PC-3 (cell line): ENCODE measurements around the gene IL1RAPL1. TPM values are rescaled to one million over a fixed set of nuclear protein-coding genes. Genes with fewer than 3 reads are reported as not detected.

ENCODE experiments used
- ATAC-seq: fragments of 200-7000 bp; cut with Tn5 transposase; 2 replicates; pipeline ENCODE4 v1.9.1; 2020; ENCODE audit warnings: mild to moderate bottlenecking, moderate library complexity
- BruUV-seq: library from RNA; stranded (reverse); fragments of 400-500 nt; replicated peaks from 2 replicates; lab custom pipeline; 2021; lab: Mats Ljungman, UMichigan
- CTCF ChIA-PET: fragments of 300-600 bp; sonication (Branson Sonifier 250); formaldehyde crosslinking; loops from one replicate; lab custom pipeline; 2022; ENCODE audit warnings: antibody characterized with exemption; lab: Charles Lee
- POLR2A ChIA-PET: fragments of 300-600 bp; sonication (Branson Sonifier 250); formaldehyde crosslinking; loops from one replicate; lab custom pipeline; 2022; ENCODE audit warnings: antibody characterized with exemption; ENCODE audit not compliant: unreplicated experiment; lab: Charles Lee
- DNase-seq: peaks from one replicate; pipeline ENCODE4 v3.0.0-alpha.2; 2015
- H2AFZ ChIP-seq: fragments of 300-600 bp; sonication (generic); 2 replicates; pipeline ENCODE4 v1.6.0; 2016; ENCODE audit warnings: antibody characterized with exemption, low read length
- H3F3A ChIP-seq: fragments of 300-600 bp; sonication (generic); one replicate; pipeline ENCODE4 v1.6.0; 2017; ENCODE audit warnings: antibody characterized with exemption, low read length, control low read depth, mild to moderate bottlenecking; ENCODE audit not compliant: unreplicated experiment
- H3K27ac ChIP-seq: fragments of 300-600 bp; sonication (generic); 2 replicates; pipeline ENCODE4 v1.5.1; 2016; ENCODE audit warnings: mild to moderate bottlenecking, low read length
- H3K27me3 ChIP-seq: fragments of 300-600 bp; sonication (generic); 2 replicates; pipeline ENCODE4 v1.6.1; 2016; ENCODE audit warnings: low read length, mixed read lengths
- H3K36me3 ChIP-seq: fragments of 300-600 bp; sonication (generic); 2 replicates; pipeline ENCODE4 v1.6.1; 2016; ENCODE audit warnings: low read depth, mixed run types, low read length, mixed read lengths
- H3K4me1 ChIP-seq: fragments of 300-600 bp; sonication (generic); 2 replicates; pipeline ENCODE4 v1.5.1; 2016; ENCODE audit warnings: low read length; ENCODE audit not compliant: insufficient read depth
- H3K4me2 ChIP-seq: fragments of 300-600 bp; sonication (generic); 2 replicates; pipeline ENCODE4 v1.6.0; 2016; ENCODE audit warnings: low read length
- H3K4me3 ChIP-seq: fragments of 300-600 bp; sonication (generic); 2 replicates; pipeline ENCODE4 v1.5.1; 2016; ENCODE audit warnings: mild to moderate bottlenecking, low read length, mixed read lengths
- H3K79me2 ChIP-seq: fragments of 300-600 bp; sonication (generic); 2 replicates; pipeline ENCODE4 v1.6.1; 2017; ENCODE audit warnings: low read length, mixed read lengths
- H3K9ac ChIP-seq: fragments of 300-600 bp; sonication (generic); 2 replicates; pipeline ENCODE4 v1.6.0; 2016; ENCODE audit warnings: mild to moderate bottlenecking, low read length
- H3K9me2 ChIP-seq: fragments of 300-600 bp; sonication (generic); replicated peaks from 2 replicates; pipeline ENCODE4 v1.6.1; 2016; ENCODE audit warnings: mixed run types, low read length, mixed read lengths
- H3K9me3 ChIP-seq: fragments of 300-600 bp; sonication (generic); 2 replicates; pipeline ENCODE4 v1.6.1; 2016; ENCODE audit warnings: low read length, mixed read lengths
- H4K20me1 ChIP-seq: fragments of 300-600 bp; sonication (generic); 2 replicates; pipeline ENCODE4 v1.6.1; 2016; ENCODE audit warnings: low read length, mixed read lengths
- EZH2 ChIP-seq: fragments of 300-600 bp; sonication (generic); IDR thresholded peaks from one replicate; pipeline ENCODE4 v1.6.1; 2017; ENCODE audit warnings: antibody characterized with exemption, mild to moderate bottlenecking, low read length; ENCODE audit not compliant: unreplicated experiment
- EZH2phosphoT487 ChIP-seq: fragments of 300-600 bp; sonication (generic); IDR thresholded peaks from 2 replicates; pipeline ENCODE4 v1.6.1; 2018; ENCODE audit warnings: mild to moderate bottlenecking, antibody characterized with exemption, low read length, borderline replicate concordance
- intact Hi-C: fragments of 100-400 bp; cut with micrococcal nuclease; formaldehyde crosslinking; loops from 2 replicates; pipeline ENCODE4 v1.9.0; 2023
- total RNA-seq: library from RNA; depleted of rRNA; stranded (reverse); fragments of >200 nt; gene quantifications from 2 replicates; pipeline ENCODE4 v1.2.3, GENCODE V29; 2014
- TF ChIP-seq, protein P1 (sequence below): fragments of 300-600 bp; sonication (generic); conservative IDR thresholded peaks from 2 replicates; pipeline ENCODE4 v1.5.1; 2017; ENCODE audit warnings: antibody characterized with exemption, low read depth, mild to moderate bottlenecking, low read length

IL1RAPL1 gene
- total RNA-seq, 1 experiment from 2014 or later, result 0.44 TPM

DNA sequence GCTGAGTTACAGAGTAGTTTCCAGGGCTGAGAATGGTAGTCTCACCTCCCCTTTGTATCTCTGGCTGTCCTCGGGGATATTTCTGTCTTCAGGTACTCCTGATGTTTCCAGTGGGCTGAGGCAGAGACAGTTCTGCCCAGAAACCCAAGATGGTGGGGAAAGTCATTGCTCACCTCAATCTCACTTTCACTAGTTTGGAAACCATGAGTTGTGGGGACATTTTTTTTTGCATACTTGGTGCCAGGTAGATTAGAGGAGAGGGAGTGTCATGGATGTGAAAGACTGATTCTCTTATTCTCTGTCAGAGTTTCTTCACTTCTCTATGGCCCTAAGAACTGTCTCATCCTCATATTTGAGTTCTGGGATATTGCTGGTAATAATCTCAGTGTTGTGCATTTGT lies 919.5 kb downstream of the IL1RAPL1 start:
- Histone ChIP-seq H3K9me2 (no peaks in the 10 kb centered on the region), H3K4me2 (no peak overlapping the region), H3K27ac (no peak overlapping the region), H3F3A (no peaks in the 10 kb centered on the region), H3K4me3 (no peak overlapping the region), H3K4me1 (no peaks in the 10 kb centered on the region), H3K9ac (no peak overlapping the region), H3K36me3 (no peaks in the 10 kb centered on the region), H3K9me3 (no peaks in the 10 kb centered on the region), H3K79me2 (no peaks in the 10 kb centered on the region), H4K20me1 (no peaks in the 10 kb centered on the region), H2AFZ (no peak overlapping the region), H3K27me3 (no peaks in the 10 kb centered on the region)
- DNase-seq (no peak), ATAC-seq (no peak)
- TF ChIP-seq EZH2phosphoT487, result no peak
- TF ChIP-seq, protein P1, sequence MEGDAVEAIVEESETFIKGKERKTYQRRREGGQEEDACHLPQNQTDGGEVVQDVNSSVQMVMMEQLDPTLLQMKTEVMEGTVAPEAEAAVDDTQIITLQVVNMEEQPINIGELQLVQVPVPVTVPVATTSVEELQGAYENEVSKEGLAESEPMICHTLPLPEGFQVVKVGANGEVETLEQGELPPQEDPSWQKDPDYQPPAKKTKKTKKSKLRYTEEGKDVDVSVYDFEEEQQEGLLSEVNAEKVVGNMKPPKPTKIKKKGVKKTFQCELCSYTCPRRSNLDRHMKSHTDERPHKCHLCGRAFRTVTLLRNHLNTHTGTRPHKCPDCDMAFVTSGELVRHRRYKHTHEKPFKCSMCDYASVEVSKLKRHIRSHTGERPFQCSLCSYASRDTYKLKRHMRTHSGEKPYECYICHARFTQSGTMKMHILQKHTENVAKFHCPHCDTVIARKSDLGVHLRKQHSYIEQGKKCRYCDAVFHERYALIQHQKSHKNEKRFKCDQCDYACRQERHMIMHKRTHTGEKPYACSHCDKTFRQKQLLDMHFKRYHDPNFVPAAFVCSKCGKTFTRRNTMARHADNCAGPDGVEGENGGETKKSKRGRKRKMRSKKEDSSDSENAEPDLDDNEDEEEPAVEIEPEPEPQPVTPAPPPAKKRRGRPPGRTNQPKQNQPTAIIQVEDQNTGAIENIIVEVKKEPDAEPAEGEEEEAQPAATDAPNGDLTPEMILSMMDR, result no peak
- no peak for TF ChIP-seq EZH2
- intact Hi-C loops, result no loop called here
- ChIA-PET POLR2A (no interaction called here), CTCF (no interaction called here)
- no TSS peak for BruUV-seq

DNA sequence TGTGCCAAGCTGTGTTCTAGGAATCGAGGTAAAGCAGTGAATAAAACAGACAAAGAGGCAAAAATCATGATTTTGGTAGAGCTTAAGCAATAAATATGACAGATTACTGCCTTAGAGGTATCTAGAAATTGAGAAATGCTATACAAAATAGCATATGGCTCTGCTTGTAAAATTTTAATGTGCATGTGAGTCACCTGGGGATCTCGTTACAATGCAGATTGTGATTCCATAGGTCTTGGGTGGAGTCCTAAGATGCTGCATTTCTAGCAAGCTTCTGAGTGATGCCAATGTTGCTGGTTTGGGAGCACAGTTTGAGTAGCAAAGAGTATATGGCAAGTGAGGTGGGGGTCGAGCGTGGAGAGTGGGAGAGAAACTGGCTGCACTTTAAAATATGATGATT lies 930.9 kb downstream of the IL1RAPL1 start:
- Histone ChIP-seq H3K27me3 (no peaks in the 10 kb centered on the region), H3K27ac (no peak overlapping the region), H3F3A (no peaks in the 10 kb centered on the region), H2AFZ (no peak overlapping the region), H3K36me3 (no peaks in the 10 kb centered on the region), H3K9me3 (no peaks in the 10 kb centered on the region), H4K20me1 (no peaks in the 10 kb centered on the region), H3K9me2 (no peaks in the 10 kb centered on the region), H3K79me2 (no peaks in the 10 kb centered on the region), H3K4me3 (no peak overlapping the region), H3K4me2 (peak overlapping the region; percentile 43), H3K4me1 (peaks cover 14% of the 10 kb centered on the region), H3K9ac (no peak overlapping the region)
- peak; percentile 87 for DNase-seq
- ChIA-PET POLR2A (no interaction called here), CTCF (interaction anchor here (0.6 to 0.7 kb wide), 2 partner anchors 157 to 384 kb away, joined by 3 read pairs; no protein-coding TSS in a partner anchor)
- intact Hi-C loops, result no loop called here
- TF ChIP-seq EZH2phosphoT487 (no peak), EZH2 (no peak)
- TF ChIP-seq, protein P1, result no peak
- no TSS peak for BruUV-seq
- ATAC-seq, result peak; percentile 91

DNA sequence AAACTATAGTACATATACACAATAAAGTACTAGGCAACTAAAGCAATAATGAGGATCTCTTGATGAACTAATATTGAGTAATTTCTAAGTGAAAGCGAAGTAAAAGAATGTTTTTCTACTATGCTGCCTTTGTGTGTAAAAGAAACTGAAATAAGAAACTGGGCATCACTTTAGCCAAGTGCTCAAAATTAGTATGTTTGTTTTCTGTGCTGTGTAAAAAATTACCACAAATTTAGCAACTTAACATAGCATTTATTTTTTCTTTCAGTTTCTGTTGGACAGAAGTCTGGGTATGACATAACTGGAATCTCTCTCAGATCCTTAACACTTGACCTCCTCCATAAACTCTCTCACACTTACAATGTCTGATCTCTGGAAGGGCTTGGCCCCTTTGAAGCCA lies 941.0 kb downstream of the IL1RAPL1 start:
- no TSS peak for BruUV-seq
- H3K4me2 ChIP-seq, result no peak overlapping the region
- POLR2A ChIA-PET, result no interaction called here
- no peaks in the 10 kb centered on the region for H3K36me3 ChIP-seq
- no peaks in the 10 kb centered on the region for H3K79me2 ChIP-seq
- CTCF ChIA-PET, result no interaction called here
- H3K27ac ChIP-seq, result no peak overlapping the region
- H2AFZ ChIP-seq, result no peak overlapping the region
- no peaks in the 10 kb centered on the region for H3K9me2 ChIP-seq
- H3K27me3 ChIP-seq, result no peaks in the 10 kb centered on the region
- H3F3A ChIP-seq, result no peaks in the 10 kb centered on the region
- no peaks in the 10 kb centered on the region for H3K9me3 ChIP-seq
- no peak for DNase-seq
- no peak overlapping the region for H3K9ac ChIP-seq
- intact Hi-C loops, result no loop called here
- ATAC-seq, result no peak
- no peaks in the 10 kb centered on the region for H3K4me1 ChIP-seq
- no peaks in the 10 kb centered on the region for H4K20me1 ChIP-seq
- H3K4me3 ChIP-seq, result no peak overlapping the region
- TF ChIP-seq EZH2phosphoT487 (no peak), EZH2 (no peak)
- TF ChIP-seq, protein P1, result no peak
